ENCODE results near the gene TNFAIP8. TPM values are rescaled to one million over a fixed set of nuclear protein-coding genes. Genes with fewer than 3 reads are reported as not detected.

Gene TNFAIP8
- total RNA-seq, 1 experiment from 2014 or later: 16.4 TPM

- TF ChIP-seq, protein P1, sequence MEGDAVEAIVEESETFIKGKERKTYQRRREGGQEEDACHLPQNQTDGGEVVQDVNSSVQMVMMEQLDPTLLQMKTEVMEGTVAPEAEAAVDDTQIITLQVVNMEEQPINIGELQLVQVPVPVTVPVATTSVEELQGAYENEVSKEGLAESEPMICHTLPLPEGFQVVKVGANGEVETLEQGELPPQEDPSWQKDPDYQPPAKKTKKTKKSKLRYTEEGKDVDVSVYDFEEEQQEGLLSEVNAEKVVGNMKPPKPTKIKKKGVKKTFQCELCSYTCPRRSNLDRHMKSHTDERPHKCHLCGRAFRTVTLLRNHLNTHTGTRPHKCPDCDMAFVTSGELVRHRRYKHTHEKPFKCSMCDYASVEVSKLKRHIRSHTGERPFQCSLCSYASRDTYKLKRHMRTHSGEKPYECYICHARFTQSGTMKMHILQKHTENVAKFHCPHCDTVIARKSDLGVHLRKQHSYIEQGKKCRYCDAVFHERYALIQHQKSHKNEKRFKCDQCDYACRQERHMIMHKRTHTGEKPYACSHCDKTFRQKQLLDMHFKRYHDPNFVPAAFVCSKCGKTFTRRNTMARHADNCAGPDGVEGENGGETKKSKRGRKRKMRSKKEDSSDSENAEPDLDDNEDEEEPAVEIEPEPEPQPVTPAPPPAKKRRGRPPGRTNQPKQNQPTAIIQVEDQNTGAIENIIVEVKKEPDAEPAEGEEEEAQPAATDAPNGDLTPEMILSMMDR (conservative IDR thresholded peaks at IDR 0.05): no peak
- no peak for TF ChIP-seq EZH2 (IDR thresholded peaks at IDR 0.05; ENCODE audit: low read depth)
- H3K27me3 ChIP-seq (ENCODE audit: insufficient read depth, low read depth): no peaks in the 10 kb centered on the region
- no peaks in the 10 kb centered on the region for H3K36me3 ChIP-seq (ENCODE audit: low read depth)
- H3K9me2 ChIP-seq (ENCODE audit: insufficient read depth): no peaks in the 10 kb centered on the region
- peak overlapping the region; percentile 96; the same call in 1 of the 2 replicates for H3K4me3 ChIP-seq
- no peaks in the 10 kb centered on the region for H3K9me3 ChIP-seq (ENCODE audit: insufficient read depth, low read depth)
- ChIA-PET POLR2A (ENCODE audit: unreplicated experiment) (interaction anchor here (0.6 kb wide), 1 partner anchor 68 kb away, joined by 4 read pairs; no protein-coding TSS in a partner anchor), CTCF (interaction anchor here (3.5 kb wide), 1 partner anchor 54 kb away, joined by 10 read pairs; no protein-coding TSS in a partner anchor)
- peaks cover 76% of the 10 kb centered on the region for H3K4me1 ChIP-seq (replicated peaks; ENCODE audit: insufficient read depth)
- BruUV-seq (replicated peaks): no TSS peak
- peaks cover 69% of the 10 kb centered on the region for H3K79me2 ChIP-seq (ENCODE audit: low read depth)
- intact Hi-C loops (cut with micrococcal nuclease; ENCODE audit: unreplicated experiment): loop anchor here (2.0 to 5.0 kb wide), 3 partner anchors 35 to 56 kb away; no protein-coding TSS in a partner anchor
- H2AFZ ChIP-seq: no peak overlapping the region
- no peak for DNase-seq
- no peaks in the 10 kb centered on the region for H4K20me1 ChIP-seq (ENCODE audit: insufficient read depth)
- peaks cover 22% of the 10 kb centered on the region; the same call in 1 of the 2 replicates for H3F3A ChIP-seq (ENCODE audit: insufficient read depth, low read depth)
- peak overlapping the region; percentile 99 for H3K4me2 ChIP-seq
- no peak overlapping the region for H3K27ac ChIP-seq
Observed at GRCh38 chr5:119357808-119358529, 2.1 kb downstream of the TNFAIP8 start.

- no TSS peak for BruUV-seq (replicated peaks)
- CTCF ChIA-PET: no interaction called here
- H3K4me1 ChIP-seq (replicated peaks; ENCODE audit: insufficient read depth): peaks cover 70% of the 10 kb centered on the region
- no peak overlapping the region for H3K27ac ChIP-seq
- DNase-seq: no peak
- H3F3A ChIP-seq (ENCODE audit: insufficient read depth, low read depth): peaks cover 22% of the 10 kb centered on the region; the same call in 1 of the 2 replicates
- intact Hi-C loops (cut with micrococcal nuclease; ENCODE audit: unreplicated experiment): loop anchor here (5.0 kb wide), 1 partner anchor 56 kb away; no protein-coding TSS in a partner anchor
- no peaks in the 10 kb centered on the region for H4K20me1 ChIP-seq (ENCODE audit: insufficient read depth)
- TF ChIP-seq EZH2 (IDR thresholded peaks at IDR 0.05; ENCODE audit: low read depth): no peak
- TF ChIP-seq, protein P1 (conservative IDR thresholded peaks at IDR 0.05): no peak
- H3K79me2 ChIP-seq (ENCODE audit: low read depth): peaks cover 75% of the 10 kb centered on the region
- H3K4me2 ChIP-seq: peak overlapping the region; percentile 99; the same call in 1 of the 2 replicates
- POLR2A ChIA-PET (ENCODE audit: unreplicated experiment): no interaction called here
- no peaks in the 10 kb centered on the region for H3K9me2 ChIP-seq (ENCODE audit: insufficient read depth)
- 0 out of 2 replicates have a peak overlapping the region, but pooled peaks have one; percentile 96 for H3K4me3 ChIP-seq
- H3K27me3 ChIP-seq (ENCODE audit: insufficient read depth, low read depth): no peaks in the 10 kb centered on the region
- H3K36me3 ChIP-seq (ENCODE audit: low read depth): no peaks in the 10 kb centered on the region
- H3K9me3 ChIP-seq (ENCODE audit: insufficient read depth, low read depth): no peaks in the 10 kb centered on the region
- no peak overlapping the region for H2AFZ ChIP-seq
Observed at GRCh38 chr5:119358530-119358900, 2.7 kb downstream of the TNFAIP8 start.

DNA sequence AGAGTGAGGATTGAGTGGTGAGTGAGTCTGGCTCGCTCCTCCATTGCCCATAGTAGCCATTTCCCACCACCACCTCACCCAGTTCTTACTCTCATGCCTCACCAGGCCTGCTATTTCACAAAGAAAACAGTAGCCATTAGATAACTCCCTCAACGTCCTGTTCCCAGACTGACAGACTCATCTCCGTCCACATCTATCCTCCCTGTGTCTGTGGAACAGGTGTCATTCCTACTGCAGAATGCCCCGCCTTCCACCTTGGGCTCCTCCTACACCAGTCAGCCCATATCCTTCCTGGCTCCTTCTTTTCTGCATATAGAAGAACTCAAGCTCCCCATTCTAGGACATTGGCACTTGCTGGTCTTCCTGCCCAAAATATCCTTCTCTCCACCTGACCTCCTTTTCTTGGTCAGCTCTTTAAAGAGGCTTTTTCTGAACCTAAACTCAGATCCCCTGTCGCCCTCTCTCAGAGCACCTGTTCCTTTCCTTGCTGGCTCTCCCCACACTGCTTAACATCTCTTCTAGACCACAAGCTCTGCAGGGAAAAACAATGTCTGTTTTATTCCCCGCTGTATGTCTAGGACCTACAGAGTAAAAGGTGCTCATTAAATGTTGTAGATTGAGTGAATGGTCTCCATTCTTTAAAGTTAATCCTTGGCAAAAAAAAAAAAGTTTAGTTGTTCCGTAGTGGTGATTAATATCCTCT, 3.2 kb downstream of the TNFAIP8 start:
- Histone ChIP-seq H3K4me1 (replicated peaks; ENCODE audit: insufficient read depth) (peaks cover 65% of the 10 kb centered on the region), H3K4me3 (no peak overlapping the region), H3K27me3 (ENCODE audit: insufficient read depth, low read depth) (no peaks in the 10 kb centered on the region), H3K36me3 (ENCODE audit: low read depth) (no peaks in the 10 kb centered on the region), H3K79me2 (ENCODE audit: low read depth) (peaks cover 80% of the 10 kb centered on the region), H3K4me2 (peak overlapping the region; percentile 73), H3F3A (ENCODE audit: insufficient read depth, low read depth) (peaks cover 22% of the 10 kb centered on the region; the same call in 1 of the 2 replicates), H4K20me1 (ENCODE audit: insufficient read depth) (no peaks in the 10 kb centered on the region), H2AFZ (no peak overlapping the region), H3K9me2 (ENCODE audit: insufficient read depth) (no peaks in the 10 kb centered on the region), H3K9me3 (ENCODE audit: insufficient read depth, low read depth) (no peaks in the 10 kb centered on the region), H3K27ac (no peak overlapping the region)
- intact Hi-C loops (cut with micrococcal nuclease; ENCODE audit: unreplicated experiment): loop anchor here (5.0 kb wide), 1 partner anchor 57 kb away; no protein-coding TSS in a partner anchor
- CTCF ChIA-PET: interaction anchor here (0.8 kb wide), 1 partner anchor 371 kb away, joined by 6 read pairs; no protein-coding TSS in a partner anchor
- TF ChIP-seq, protein P1 (conservative IDR thresholded peaks at IDR 0.05): no peak
- POLR2A ChIA-PET (ENCODE audit: unreplicated experiment): interaction anchor here (0.7 kb wide), 1 partner anchor 34 kb away, joined by 4 read pairs; no protein-coding TSS in a partner anchor
- no peak for DNase-seq
- no TSS peak for BruUV-seq (replicated peaks)
